Endothelial cell (in vitro differentiated cells): ENCODE measurements around the gene PLA2G3. TPM values are rescaled to one million over a fixed set of nuclear protein-coding genes. Genes with fewer than 3 reads are reported as not detected.

Source experiments
- DNase-seq: peaks from one replicate; pipeline ENCODE4 v3.0.0; 2021; ENCODE audit warnings: low spot score
- H3K27ac Mint-ChIP-seq: one replicate; pipeline ENCODE4 v1.8.0; 2021; ENCODE audit warnings: mixed read lengths, inconsistent platforms; ENCODE audit not compliant: unreplicated experiment
- H3K27me3 Mint-ChIP-seq: one replicate; pipeline ENCODE4 v1.8.0; 2021; ENCODE audit warnings: mild to moderate bottlenecking, moderate library complexity, mixed read lengths, inconsistent platforms; ENCODE audit not compliant: unreplicated experiment
- H3K36me3 Mint-ChIP-seq: one replicate; pipeline ENCODE4 v1.8.0; 2021; ENCODE audit warnings: mild to moderate bottlenecking, low read depth, mixed read lengths, inconsistent platforms; ENCODE audit not compliant: unreplicated experiment
- H3K4me1 Mint-ChIP-seq: one replicate; pipeline ENCODE4 v1.8.0; 2021; ENCODE audit warnings: mild to moderate bottlenecking, mixed read lengths, inconsistent platforms; ENCODE audit not compliant: unreplicated experiment
- H3K4me3 Mint-ChIP-seq: one replicate; pipeline ENCODE4 v1.8.0; 2021; ENCODE audit warnings: mild to moderate bottlenecking, mixed read lengths, inconsistent platforms; ENCODE audit not compliant: unreplicated experiment
- H3K9me3 Mint-ChIP-seq: one replicate; pipeline ENCODE4 v1.8.0; 2021; ENCODE audit warnings: mixed read lengths, inconsistent platforms; ENCODE audit not compliant: unreplicated experiment
- CTCF ChIP-seq: fragments of 200-600 bp; sonication (generic); IDR thresholded peaks from one replicate; pipeline ENCODE4 v1.5.0; 2021; ENCODE audit warnings: antibody characterized with exemption; ENCODE audit not compliant: unreplicated experiment
- total RNA-seq: library from RNA; stranded (reverse); fragmentation: NEBNext Ultra II Directional; extraction: Animal tissue kit (Norgen Biotek cat#: 25700); gene quantifications from one replicate; pipeline ENCODE4 v1.2.1, GENCODE V29; 2021; ENCODE audit not compliant: unreplicated experiment

The PLA2G3 gene
- total RNA-seq, 1 donor from 2014 or later, result 2.8 TPM

- no peak overlapping the region for H3K27ac Mint-ChIP-seq
- peaks cover 5% of the 10 kb centered on the region for H3K36me3 Mint-ChIP-seq
- peaks cover 7% of the 10 kb centered on the region for H3K4me1 Mint-ChIP-seq
- no peaks in the 10 kb centered on the region for H3K27me3 Mint-ChIP-seq
- DNase-seq, result no peak
- H3K4me3 Mint-ChIP-seq, result no peak overlapping the region
- no peaks in the 10 kb centered on the region for H3K9me3 Mint-ChIP-seq
- TF ChIP-seq CTCF, result no peak
Measured at GRCh38 chr22:31170971-31171370, 30.7 kb upstream of the PLA2G3 start.

- no peak for DNase-seq
- Mint-ChIP-seq H3K36me3 (peaks cover 9% of the 10 kb centered on the region), H3K27me3 (peaks cover 6% of the 10 kb centered on the region), H3K4me1 (peaks cover 21% of the 10 kb centered on the region), H3K27ac (no peak overlapping the region), H3K4me3 (no peak overlapping the region), H3K9me3 (no peaks in the 10 kb centered on the region)
- TF ChIP-seq CTCF, result no peak
Measured at GRCh38 chr22:31162015-31162765, 21.9 kb upstream of the PLA2G3 start.

GRCh38 chr22:31161386-31161785 lies 21.1 kb upstream of the PLA2G3 start:
- Mint-ChIP-seq H3K36me3 (peaks cover 9% of the 10 kb centered on the region), H3K4me3 (peak overlapping the region; percentile 97), H3K27ac (no peak overlapping the region), H3K9me3 (no peaks in the 10 kb centered on the region), H3K27me3 (peaks cover 6% of the 10 kb centered on the region), H3K4me1 (peaks cover 20% of the 10 kb centered on the region)
- DNase-seq, result no peak
- no peak for TF ChIP-seq CTCF

GRCh38 chr22:31160328-31160978 lies 20.1 kb upstream of the PLA2G3 start:
- Mint-ChIP-seq H3K4me1 (peaks cover 17% of the 10 kb centered on the region), H3K27me3 (peaks cover 8% of the 10 kb centered on the region), H3K36me3 (peaks cover 6% of the 10 kb centered on the region), H3K9me3 (no peaks in the 10 kb centered on the region), H3K4me3 (peak overlapping the region; percentile 97), H3K27ac (peak overlapping the region; percentile 82)
- DNase-seq, result peak; percentile 25
- TF ChIP-seq CTCF, result no peak

- peaks cover 2% of the 10 kb centered on the region for H3K4me1 Mint-ChIP-seq
- H3K9me3 Mint-ChIP-seq, result no peaks in the 10 kb centered on the region
- H3K36me3 Mint-ChIP-seq, result peaks cover 4% of the 10 kb centered on the region
- no peak for DNase-seq
- H3K4me3 Mint-ChIP-seq, result no peak overlapping the region
- TF ChIP-seq CTCF, result no peak
- peaks cover 11% of the 10 kb centered on the region for H3K27me3 Mint-ChIP-seq
- no peak overlapping the region for H3K27ac Mint-ChIP-seq
Measured at GRCh38 chr22:31155422-31155821, 15.1 kb upstream of the PLA2G3 start.
